Stimulated activated CD4-positive, alpha-beta T cell treated with anti-CD3 and anti-CD28 coated beads, TNF-alpha, amount 100 ng/mL, for 4 hours (primary cell): ENCODE data around the gene WDTC1.
"Not testable (repeated sequence)": the region's sequence is repeated elsewhere in the genome, so short reads cannot be mapped to it uniquely, and the experiment has no call there.

Source experiments
- DNase-seq, 3 experiments: peaks; one replicate each; pipeline ENCODE4 v3.0.0-alpha.2; 2020; ENCODE audit warnings: low read depth in 3 of 3

Gene WDTC1

DNA sequence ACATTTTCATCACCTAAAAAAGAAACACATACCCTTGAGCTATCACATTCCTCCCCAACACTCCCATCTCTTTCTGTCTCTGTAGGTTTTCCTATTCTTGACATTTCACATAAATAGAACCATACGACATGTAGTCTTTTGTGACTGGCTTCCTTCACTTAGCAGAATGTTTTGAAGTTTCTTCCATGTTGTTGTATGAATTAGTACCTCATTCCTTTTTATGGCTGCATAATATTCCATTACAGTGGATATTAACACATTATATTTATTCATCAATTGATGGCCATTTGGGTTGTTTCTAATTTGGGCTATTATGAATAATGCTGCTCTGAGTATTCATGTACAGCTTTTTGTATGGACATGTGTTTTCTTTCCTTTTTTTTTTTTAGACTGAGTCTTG, 11.8 kb downstream of the WDTC1 start:
- DNase-seq: no peak

DNA sequence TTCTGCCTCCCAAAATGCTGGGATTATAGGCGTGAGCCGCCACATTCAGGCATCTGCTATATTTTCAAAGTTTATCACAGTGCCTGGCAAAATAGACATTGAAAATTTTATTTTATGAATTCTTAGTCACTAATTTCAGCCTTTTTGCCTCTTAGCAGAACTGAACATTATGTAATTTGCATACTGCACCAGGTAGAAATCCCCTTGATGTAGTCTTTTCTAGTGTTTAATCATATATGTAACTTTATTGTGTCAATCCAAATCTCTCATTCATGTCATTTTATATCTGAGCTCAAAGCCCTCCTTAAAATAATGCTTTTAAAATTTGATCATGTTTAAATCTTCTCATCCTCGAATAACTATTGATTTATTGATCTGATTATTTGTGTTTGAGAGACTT, 19.2 kb downstream of the WDTC1 start:
- DNase-seq: no peak

DNA sequence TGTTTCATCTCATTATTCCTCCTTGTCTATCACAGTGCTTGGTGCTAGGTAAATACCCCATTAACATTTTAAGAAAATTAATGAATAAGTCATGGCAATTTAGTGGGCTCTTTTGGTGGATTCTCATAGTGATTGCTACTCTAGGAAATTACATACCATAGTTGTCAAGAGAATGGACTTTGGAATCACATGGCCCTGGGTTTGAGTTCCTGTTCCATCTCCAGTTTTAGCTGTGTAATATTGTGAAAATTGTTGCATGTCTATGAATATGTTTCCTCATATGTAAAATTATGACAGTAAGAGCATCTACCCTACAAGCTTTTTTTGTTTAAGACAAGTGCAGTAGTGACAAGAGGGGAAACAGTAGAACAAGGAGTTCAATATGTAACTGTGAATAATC, 20.7 kb downstream of the WDTC1 start:
- no peak for DNase-seq

DNA sequence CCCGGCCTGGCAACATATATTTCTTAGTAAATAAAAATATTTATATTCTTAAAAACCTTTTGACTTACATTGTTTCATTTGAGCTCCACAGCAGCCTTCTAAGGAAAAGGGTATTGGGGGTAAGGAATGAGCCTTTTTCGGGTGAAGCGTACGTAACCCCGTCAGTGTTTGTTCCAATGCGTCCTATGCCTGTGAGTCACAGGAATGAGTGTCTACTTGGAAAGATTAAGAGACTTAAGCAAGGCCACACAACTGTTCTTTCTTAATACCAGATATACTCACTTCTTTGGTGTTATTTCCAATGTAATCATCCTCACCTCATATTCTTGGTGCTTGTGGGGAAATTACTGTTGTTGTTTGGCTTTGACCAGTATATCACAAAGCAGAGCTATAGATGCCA, 22.7 kb downstream of the WDTC1 start:
- DNase-seq: no peak

DNA sequence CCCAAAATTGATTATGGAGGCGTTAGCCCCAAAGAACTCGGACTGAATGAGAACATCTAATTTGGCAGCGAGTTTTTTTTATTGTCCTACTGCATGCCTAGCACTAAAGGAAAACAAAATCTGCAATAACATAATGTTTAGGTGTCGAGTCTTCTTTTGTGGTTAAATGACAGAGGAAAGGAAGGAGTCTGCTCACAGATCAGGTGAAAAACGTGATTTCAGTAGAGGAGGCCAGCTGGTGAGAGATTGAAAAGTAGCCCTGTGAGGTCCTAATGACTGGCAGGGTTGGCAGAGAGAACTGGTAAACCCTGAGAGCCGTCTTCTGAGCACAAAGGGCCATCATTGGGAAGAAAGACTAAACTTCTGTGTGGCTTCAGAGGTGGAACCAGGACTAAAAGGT, 24.2 kb downstream of the WDTC1 start:
- no peak for DNase-seq

DNA sequence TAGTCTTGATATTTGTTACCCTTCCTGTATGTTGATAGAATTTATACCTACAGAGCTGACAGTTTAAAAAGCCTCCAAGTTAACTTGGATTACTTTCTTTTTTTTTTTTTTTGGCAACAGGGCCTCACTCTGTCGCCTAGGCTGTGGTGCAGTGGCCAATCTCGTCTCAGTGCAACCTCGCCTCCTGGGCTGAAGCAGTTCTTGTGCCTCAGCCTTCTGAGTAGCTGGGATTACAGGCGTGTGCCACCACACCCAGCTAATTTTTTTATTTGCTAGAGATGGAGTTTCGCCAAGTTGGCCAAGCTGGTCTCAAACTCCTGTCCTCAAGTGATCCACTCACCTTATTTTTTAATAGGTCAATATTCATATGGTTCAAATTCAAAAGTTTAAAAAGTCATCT, 32.7 kb downstream of the WDTC1 start:
- DNase-seq: no peak

DNA sequence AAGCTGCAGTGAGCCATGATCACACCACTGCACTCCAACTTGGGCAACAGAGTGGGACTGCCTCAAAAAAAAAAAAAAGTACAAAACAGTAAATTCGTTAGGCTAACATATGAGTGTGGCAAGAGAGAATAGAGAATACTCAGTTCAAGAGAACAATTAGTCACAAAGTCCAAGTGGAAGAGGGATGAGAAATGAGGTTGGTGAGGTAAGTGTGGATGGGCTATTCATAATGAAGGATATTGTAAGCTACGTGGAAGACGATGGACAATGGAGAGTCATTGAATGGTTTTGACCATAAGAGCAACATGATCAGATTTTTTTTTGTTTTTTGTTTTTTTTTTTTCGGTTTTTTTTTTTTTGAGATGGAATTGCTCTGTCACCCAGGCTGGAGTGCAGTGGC, 34.8 kb downstream of the WDTC1 start:
- DNase-seq: no peak

DNA sequence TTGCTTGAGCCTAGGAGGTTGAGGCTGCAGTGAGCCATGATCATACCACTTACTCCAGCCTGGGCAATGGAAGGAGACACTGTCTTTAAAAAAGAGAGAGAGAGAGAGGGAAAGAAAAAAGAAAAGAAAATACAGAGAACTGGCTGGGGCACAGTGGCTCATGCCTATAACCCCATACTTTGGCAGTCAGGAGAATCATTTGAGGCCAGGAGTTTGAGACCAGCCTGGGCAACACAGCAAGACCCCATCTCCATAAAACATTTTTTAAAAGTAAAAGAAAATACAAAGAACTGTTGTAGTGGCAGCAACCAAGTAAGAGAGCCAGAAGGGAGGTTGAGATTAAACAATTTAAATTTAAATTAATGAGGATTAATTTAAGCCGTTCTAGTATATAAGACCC, 39.8 kb downstream of the WDTC1 start:
- DNase-seq: no peak

DNA sequence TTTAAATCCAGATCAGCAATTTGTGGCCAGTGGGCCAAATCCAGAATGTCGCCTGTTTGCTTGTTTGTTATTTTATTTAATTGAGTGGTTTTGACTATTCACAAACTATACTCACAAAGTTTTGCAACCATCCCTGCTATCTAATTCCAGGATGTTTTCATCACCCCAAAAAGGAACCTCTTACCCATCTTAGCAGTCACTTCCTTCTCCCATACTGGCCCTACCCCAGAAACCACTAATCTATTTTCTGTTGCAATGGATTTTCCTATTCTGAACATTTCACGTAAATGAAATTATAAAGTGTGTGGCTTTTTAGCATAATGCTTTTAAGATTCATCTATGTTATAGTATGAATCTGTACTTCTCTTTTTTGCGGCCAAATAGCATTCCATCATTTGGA, 41.3 kb downstream of the WDTC1 start:
- DNase-seq: no peak

DNA sequence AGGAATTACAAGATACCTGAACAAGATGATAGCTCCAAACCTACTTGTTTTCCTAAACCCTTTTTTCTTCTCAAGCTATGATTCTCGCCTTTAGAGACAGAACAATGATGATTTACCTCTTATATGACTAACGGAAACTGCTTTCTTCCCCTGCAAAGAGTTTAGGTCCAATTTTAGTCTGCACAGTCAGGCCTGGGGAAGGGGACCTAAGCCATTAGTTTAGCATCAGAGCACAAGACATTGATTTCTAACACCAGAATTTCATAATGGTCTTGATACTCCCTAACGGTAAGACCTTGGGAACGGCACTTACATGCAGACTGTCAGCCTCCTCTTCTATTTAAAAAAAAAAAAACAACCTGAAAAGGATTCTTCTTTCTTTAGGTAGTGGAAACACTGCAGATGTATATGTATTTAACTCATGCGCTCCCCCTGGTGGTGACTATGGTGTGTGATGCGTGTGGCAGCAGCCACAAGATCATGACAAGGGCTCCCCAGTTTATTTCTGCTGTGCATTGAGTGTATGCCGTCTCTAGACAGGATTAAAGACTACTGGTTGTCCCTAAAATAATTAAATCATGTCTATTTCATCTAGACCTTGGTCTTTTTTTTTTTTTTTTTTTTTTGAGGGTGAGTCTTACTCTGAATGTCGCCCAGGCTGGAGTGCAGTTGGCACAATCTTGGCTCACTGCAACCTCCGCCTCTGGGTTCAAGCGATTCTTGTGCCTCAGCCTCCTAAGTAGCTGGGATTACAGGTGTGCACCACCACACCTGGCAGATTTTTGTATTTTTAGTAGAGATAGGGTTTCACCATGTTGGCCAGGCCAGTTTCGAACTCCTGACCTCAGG, 50.2 kb downstream of the WDTC1 start:
- peak; percentile 61 to 85 (median 82) for DNase-seq

DNA sequence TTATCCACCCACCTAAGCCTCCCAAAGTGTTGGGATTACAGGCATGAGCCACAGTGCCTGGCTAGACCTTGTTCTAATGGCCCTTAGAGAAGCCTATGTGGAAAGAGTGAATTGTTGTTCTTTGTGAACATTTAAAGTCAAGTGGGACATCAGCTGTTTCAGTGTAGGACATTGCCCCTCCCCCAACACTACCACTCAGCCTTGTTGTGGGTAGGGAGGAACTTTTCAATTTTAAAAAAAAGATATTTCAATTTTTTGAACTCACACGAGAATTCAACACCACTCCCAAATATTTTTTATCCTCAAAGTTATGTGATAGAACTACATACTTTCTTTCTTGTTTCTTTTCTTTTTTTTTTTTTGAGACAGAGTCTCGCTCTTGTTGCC, 50.8 kb downstream of the WDTC1 start:
- DNase-seq: no peak

DNA sequence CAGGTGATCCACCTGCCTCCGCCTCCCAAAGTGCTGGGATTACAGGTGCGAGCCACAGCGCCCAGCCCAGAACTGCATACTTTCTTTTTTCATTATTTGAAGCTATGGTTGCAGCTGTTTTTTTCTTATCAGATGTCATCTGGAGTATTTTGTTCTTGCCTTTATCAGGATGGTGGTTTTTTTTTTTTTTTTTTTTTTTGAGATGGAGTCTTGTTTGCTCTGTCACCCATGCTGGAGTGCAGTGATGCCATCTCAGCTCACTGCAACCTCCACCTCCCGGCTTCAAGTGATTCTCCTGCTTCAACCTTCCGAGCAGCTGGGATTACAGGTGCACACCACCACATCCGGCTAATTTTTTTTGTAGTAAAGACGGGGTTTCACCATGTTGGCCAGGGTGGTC, 51.4 kb downstream of the WDTC1 start:
- not testable (repeated sequence) for DNase-seq

DNA sequence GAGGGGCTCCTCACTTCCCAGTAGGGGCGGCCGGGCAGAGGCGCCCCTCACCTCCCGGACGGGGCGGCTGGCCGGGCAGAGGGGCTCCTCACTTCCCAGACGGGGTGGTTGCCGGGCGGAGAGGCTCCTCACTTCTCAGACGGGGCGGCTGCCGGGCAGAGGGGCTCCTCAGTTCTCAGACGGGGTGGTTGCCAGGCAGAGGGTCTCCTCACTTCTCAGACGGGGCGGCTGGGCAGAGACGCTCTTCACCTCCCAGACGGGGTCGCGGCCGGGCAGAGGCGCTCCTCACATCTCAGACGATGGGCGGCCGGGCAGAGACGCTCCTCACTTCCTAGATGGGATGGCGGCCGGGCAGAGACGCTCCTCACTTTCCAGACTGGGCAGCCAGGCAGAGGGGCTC, 54.7 kb downstream of the WDTC1 start:
- not testable (repeated sequence) for DNase-seq

DNA sequence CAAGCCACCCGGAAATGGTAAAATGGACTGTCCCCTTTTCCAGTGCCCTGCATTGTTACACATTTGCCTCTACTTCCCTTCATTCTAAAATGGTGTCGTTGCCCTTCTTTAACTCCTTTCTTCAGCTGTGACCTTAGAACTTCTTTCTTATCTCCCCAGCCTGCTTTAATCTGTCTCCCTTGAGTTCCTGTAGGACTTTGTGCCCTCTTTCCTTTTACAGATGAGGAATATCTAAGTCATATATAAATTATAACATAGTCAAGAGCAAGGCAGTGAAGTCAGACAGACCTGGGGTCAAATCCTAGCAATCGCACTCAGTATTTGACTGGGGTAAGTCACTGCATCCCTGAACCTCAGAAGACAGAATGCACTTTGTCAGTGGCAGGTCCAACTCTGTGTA, 56.1 kb downstream of the WDTC1 start:
- no peak for DNase-seq

DNA sequence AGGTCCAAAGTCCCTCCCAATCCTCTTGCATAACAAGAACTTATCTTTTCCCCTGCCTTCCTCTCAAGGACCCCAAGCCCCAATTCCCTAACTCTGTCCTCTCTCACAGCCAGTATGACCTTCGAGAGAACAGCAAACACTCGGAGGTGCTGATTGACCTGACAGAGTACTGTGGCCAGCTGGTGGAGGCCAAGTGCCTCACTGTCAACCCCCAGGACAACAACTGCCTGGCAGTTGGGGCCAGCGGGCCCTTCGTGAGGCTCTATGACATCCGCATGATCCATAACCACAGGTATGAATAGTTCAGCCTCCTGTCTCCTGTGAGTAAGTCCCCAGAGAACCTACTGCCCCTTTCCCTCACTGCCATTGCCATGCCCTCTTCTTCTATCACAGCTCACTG, 57.7 kb downstream of the WDTC1 start:
- no peak for DNase-seq

DNA sequence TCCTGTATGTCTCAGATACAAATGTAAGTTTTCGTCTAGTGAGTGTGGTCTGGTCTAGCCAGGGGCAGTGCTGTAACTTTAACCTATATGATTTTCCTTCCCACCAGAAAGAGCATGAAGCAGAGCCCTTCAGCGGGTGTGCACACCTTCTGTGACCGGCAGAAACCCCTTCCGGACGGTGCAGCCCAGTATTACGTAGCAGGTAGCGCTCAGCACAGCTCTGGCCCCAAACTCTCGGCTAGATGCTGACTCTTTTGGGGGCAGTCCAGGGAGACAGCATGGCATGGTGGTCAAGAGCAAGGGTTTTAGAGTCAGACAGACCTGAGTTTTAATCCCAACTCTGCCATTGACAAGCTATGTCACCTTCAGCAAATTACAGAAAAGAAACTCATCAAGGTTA, 59.5 kb downstream of the WDTC1 start:
- no peak for DNase-seq

DNA sequence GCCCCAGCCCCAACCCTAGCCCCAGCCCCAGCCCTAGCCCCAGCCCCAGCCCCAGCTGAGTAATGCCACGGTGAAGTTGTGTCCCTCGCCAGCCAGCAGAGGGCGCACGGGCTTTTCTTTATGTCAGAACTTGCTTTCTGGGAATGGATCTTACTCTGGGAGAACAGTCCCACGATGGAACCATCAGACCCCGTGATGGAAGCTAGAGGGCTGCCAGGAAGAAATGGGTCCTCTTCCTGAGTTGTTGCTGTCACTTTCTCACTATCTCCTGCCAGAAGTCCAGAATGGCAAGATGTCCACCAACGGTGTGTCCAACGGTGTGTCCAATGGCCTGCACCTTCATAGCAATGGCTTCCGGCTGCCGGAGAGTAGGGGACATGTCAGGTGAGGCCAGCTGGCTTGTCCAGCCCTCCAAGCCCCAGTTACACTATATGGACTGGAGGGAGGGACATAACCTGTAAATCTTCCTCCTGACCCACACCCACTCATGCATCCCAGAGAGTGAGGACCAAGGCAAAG, 62.4 kb downstream of the WDTC1 start:
- DNase-seq: peak; percentile 43 to 59 (median 53)

DNA sequence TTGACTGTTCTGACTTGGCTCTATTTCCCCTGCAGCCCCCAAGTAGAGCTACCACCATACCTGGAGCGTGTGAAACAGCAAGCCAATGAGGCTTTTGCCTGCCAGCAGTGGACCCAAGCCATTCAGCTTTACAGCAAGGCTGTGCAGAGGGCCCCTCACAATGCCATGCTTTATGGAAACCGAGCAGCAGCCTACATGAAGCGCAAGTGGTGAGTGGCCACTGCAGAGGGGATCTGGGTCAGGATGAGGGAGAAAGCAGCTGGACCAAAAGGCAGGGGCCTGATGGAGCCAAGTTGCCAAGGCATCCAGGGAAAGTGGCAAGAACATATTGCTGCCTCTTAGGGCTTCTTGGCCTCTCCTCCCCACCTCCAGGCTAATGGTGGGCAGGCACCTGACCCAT, 63.5 kb downstream of the WDTC1 start:
- DNase-seq: no peak

DNA sequence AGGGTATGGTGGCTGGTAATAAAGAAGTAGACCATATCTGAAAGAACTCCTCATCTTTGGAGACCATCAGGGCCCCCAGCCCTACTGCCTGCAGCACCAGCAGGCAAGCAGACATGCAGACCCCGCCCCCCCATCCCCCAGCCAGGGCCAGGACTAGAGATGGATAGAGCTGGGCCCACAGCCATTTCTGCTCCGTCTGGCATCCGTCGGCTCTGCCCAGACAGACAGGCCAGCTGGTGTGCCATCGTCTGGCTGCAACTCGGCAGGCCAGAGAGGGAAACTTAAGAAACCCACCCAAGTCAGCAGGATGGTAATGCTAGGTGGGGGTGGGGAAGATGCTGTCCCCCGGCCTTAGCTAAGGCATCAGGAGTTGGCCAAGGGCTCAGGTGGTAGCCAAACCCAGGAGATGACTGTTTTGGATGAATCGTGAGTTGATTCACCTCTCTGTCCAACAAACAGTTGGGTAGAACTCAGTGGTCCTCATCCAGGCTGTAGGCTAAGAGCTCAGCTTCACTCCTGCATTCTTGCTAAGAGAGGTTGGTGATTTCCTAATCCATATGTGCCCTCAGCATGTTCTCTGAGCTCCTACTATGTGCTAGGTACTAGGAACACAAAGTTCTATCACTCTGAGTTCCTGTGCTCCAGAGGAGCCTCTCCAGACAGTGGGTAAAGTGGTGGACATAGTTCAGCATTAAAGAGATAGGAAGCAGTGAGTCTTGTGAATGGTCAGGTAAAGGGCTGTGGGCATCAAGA, 64.4 kb downstream of the WDTC1 start:
- DNase-seq: no peak

DNA sequence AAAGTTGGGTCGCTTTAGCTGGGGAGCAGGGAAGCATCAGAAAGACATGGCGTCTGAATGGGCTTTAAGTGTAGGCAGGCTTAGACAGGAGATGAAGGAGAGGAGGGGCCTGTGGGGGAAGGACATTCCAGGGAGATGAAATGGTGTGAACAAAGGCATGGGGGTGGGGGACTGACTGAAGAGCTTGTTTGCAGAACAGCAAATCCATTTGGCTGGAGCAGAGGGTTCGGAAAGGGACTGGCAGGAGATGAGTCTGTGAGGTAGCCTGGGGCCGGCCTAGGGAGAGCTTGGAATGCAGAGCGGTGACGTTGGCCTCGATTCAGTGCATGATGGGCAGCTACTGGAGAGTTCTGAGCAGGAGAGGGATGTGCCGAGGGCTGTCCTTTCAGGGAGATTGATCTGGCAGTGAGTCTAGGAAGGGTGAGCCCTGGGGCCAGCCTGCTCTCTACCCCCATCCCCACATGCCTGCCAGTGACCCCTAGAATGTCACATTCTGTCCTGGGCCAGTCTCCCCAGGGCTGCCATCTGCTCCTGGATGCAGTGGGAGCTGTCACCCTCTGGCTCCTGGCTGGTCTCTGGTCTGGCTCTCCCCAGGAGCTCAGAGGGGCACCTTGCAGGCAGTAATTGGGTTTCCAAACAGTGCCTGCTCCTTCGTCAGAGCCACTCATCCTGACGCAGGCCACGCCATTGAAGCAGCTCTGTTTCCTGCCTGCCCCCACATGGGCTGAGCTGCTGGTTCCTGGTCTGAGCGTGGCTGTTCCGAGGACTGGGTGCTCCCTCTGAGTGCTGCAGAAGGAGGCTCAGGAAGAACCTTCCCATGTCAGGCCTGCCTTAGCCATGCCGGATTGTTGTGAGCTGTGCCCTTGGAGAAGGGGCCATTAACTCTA, 65.2 kb downstream of the WDTC1 start:
- DNase-seq: no peak

DNA sequence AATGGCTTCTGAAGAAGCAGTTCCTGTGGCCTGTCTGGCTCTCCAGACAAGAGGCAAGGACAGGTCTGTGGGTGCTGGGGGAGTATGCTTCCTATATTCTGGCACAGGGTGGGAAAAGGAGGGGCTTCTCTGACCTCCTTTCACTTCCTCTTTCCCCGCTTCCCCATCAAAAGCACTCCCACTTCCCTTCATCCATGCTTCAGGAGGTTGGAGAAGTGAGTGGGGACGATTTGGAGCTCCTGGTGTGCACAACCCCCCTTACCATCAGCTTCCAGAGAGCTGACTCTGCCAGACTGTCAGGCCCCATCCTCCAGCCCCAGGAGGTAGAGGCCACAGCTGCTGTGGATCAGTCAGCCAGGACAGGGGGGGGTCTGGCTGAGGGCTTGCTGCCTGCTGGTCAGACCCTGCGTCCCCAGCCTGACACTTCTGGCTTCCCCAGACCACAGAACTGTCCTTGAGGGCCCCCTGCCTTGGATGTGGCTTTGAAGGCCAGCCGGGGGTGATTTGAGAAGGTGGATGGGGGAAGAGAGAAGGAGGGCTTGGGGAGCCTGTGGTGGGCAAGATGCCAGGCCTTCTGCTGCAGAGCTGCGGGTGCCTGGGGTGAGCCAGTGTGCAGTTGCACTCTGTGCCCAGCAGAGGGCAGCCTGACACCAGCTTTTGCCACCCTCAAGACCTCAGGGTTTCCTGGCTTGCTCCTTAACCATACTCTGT, 66.1 kb downstream of the WDTC1 start:
- peak; percentile 59 to 60 (median 60) for DNase-seq
